ENCODE measurements around the gene EID2B.

Gene EID2B

DNA sequence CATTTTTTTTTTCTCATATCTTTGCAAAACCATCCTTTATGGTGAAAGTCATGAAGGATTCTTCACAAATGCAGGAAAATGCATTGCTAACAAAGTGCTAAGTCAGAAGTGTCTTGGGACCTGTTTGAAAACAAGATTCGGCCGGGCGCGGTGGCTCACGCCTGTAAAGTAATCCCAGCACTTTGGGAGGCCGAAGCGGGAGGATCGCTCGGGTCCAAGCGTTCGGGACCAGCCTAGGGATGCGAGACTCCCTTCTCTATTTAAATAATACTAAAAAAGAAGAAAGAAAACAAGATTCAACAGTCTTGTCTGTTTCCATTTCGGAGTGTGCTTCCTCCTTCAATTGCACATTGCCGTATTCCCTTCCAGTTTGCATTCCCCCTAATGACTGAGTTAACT is 819 bp downstream of the EID2B start:
- no peak for DNase-seq

DNA sequence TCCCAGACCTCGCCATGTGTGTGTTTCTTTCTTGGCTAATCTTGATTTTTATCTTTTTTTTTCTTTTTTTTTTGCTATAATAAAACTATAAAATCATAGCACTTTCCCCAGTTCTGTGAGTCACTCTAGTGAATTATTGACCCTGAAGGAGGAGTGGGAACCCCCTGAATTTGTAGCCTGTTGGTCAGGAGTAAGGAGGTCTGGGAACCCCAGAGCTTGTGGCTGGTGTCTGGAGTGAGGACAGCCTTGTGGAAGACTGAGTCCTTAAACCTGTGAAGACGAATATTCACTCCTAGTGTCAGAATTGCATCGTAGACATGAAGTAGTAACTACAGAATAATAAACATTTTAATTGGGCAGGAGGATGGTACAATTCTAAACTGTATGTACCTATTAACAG is 7.4 kb downstream of the EID2B start:
- no peak for DNase-seq

DNA sequence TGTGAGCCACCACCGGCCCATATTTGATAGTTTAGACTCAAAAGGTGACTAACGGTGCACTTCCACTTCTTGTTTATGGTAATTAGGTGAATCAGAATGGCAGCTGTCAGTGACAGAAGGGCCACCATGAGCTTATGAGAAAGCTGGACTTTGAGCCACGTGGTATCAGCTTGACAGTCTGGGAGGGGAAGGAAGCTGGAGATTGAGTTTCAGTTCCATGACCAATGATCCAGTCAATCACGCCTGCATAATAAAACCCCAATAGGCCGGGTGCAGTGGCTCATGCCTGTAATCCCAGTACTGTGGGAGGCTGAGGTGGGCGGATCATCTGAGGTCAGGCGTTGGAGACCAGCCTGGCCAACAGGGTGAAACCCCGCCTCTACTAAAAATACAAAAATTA is 8.2 kb downstream of the EID2B start:
- no peak for DNase-seq

DNA sequence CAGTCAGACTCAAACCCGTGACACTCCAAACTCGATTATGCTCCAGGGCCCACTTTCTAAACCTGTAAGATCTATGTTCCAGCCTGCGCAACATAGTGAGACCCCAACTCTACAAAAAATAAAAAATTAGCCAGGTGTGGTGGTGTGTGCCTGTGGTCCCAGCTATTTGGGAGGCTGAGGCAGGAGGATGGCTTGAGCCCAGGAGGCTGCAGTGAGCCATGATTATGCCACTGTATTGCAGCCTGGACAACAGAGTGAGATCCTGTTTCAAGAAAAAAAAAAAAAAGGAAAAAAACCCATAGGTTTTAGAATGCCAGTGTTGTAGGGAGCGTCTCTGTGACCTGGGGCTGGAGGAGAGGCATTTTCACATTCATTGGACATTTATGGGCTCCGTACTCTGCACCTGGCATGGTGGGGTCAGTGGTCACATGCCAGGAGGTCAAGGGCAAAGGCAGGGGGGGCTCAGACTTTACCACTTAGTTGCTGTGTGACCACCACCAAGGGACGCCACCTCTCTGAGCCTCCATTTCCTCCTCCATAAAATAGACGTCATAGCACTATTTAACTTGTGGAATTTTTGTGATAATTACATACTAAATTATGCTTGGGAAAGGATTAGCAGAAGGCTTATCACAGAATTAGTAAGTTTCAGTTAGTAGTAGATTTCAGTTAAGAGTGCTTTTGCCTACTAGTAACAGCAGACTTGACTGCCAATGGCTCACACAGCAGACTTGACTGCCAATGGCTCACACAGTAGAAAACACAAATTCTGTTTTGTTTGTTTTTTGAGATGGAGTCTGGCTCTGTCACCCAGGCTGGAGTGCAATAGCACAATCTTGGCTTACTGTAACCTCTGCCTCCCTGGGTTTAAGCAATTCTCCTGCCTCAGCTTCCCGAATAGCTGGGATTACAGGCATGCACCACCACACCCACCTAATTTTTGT is 11.8 kb downstream of the EID2B start:
- DNase-seq: no peak

DNA sequence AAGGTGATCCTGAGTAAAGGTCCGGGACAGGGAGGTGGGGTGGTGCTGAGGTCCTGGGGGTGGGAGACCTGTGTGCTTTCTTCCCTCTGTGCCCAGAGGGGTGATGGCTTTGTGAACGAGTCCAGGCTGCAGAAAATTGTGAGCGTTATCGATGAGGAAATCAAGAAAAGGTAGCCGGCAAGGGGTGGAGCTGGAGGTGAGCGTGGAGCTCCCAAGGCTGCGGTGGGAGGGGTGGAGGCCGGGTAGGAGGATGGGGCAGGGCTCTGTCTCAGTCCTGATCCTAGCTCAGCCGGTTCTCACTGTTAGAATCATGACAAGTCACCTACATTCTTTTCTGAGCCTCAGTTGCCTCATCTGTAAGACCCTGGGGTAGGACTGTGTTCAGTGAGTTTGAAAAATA is 13.7 kb downstream of the EID2B start:
- DNase-seq: peak; percentile 80

DNA sequence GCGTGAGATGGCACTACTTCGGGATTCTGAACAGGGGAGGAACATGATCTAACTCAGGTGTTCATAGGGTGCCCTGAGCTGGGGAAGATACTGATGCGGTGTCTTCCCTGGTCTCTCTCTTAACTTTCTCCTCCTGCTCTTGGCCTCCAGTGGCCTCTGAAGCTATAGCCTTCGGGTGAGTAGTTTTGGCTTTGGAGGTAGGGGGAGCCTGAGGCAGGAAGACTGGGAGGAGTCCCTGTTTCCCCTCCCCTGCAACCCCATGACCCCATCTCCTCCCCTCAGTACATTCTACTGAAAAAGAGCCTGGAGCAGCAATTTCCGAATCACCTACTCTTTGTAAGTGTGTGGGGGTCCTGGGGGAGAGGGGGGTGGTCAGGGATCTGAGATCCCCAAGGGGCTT is 14.2 kb downstream of the EID2B start:
- peak; percentile 73 for DNase-seq

DNA sequence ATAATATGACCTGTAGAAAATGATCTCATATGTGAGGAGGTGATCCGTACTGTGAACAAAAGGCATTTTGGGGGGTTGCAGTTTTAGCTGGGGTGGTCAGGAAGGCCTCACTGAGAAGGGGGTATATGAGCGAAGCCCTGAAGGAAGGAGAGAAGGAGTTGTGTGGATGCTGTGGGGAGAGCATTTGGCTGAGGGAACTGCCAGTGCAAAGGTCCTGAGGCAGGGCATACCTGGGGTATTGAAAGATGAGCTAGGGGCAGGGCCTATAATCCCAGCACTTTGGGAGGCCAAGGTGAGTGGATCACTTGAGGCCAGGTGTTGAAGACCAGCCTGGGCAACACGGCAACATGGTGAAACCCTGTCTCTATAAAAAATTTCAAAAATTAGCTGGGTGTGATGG is 15.2 kb downstream of the EID2B start:
- no peak for DNase-seq

DNA sequence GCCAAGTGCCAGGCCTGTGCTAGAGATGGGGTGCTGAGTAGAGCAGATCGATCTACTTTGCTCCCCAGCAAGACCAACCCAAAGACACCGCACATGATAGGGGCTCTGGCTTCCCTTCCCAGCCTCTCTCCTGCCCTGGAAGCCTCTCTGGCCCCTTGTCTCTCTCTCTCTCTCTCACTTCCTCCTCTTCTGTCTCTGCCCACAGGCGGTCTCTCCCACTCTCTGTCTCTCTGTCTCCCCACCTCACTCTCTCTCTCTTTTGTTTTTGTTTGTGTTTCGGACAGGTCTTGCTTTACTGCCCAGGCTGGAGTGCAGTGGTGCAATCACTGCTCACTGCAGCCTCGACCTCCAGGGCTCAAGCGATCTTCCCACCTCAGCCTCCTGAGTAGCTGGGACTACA is 16.4 kb downstream of the EID2B start:
- no peak for DNase-seq

DNA sequence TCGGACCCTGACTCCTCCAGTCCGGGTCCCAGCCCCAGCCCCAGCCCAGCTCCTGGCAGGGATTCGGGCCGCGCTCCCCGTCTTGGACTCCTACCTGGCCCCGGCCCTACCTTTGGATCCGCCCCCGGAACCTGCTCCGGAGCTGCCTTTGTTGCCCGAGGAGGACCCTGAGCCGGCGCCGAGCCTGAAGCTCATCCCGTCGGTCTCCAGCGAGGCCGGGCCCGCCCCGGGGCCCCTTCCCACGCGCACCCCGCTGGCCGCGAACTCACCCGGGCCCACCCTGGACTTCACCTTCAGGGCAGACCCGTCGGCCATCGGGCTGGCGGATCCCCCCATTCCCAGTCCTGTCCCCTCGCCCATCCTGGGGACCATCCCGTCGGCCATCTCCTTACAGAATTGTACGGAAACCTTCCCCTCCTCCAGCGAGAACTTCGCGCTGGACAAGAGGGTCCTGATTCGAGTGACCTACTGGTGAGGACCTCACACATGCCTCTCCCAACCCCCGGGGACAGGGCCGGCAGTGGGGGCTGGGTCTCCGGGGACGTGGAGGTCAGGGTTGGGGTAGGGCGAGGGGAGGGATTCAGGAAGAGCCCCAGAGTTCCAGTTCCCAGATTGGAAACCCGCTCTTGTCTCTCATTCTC is 17.0 kb downstream of the EID2B start:
- DNase-seq: no peak

DNA sequence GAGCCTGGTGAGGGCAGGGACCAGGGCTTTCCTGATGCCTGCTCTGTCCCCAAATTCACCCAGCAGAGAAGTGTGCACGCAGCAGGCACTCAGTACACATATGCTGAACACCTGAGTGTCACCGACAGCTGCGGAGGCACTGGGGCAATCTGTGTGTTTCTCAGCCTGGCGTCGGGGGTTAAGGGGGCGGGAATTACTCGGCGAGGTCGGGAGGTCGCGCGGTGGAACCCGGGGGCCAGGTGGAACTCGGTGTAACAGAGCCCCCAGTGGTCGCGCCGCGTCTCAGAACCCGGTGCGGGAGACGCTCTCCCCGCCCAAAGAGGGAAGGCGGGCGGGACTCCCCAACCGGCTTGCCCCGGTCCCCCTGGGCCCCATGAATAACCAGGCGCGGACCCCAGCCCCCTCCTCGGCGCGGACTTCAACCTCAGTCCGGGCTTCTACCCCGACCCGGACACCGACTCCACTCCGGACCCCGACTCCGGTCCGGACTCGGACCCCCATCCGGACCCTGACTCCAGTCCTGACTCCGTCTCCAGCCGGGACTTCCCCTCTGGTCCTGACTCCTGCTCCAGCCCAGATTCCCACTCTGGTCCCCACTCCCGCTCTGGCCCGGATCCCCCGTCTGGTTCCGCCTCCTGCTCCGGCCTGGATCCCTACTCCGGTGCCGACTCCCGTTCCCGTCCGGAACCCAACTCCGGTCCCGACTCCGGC is 17.7 kb downstream of the EID2B start, which contains the start of gene SELENOV:
SELENOV (plus strand) TSS at position 300 of the 711 bp plus-strand sequence; CDS start at position 374, 74 bp downstream.
- DNase-seq: peak; percentile 74

DNA sequence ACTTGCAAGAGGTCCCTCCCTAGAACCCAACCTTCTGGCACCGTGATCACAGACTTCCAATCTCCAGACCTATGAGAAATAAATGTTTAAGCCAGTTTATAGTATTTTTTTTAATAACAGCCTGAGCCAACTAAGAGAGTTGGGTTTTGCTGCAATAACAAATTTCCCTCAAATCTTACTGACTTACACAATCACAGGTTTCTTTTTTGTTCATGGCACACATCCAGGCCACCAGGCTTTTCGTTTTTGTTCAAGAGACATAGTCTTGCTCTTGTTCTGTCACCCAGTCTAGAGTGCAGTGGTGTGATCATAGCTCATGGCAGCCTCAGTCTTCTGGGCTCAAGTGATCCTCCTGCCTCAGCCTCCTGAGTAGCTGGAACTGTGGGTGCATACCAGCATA is 19.7 kb downstream of the EID2B start:
- DNase-seq: no peak

DNA sequence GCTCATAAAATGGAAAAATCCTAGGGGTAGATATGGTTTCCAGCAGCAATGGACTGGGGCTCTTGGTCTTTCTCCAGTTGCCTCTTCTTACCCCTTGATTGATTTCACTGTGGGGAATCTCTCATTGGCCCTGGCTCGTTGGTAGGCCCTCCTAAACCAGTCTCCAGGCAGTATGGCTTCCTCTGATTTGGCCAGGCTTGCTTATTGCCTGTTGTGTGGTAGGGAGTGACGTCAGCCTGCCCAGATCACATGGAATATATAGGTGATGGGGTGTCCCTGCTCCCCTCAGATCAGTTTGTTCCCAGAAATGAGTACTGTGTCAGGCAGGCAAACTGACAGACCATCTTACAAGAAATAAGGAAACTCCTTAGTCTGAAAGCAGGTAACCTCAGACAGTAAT is 23.4 kb downstream of the EID2B start:
- no peak for DNase-seq

DNA sequence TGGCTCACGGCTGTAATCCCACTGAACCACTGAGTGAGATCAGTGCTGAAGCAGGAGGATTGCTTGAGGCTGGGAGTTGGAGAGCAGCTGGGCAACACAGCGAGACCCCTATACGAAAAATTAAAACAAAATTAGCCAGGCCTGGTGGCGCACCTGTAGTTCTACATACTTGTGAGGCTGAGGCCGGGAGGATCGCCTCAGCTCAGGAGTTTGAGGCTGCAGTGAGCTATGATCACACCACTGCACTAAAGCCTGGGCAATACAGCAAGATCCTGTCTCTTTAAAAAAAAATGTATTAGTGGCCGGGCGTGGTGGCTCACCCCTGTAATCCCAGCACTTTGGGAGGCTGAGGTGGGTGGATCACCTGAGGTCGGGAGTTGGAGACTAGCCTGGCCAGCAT is 24.0 kb downstream of the EID2B start:
- no peak for DNase-seq

DNA sequence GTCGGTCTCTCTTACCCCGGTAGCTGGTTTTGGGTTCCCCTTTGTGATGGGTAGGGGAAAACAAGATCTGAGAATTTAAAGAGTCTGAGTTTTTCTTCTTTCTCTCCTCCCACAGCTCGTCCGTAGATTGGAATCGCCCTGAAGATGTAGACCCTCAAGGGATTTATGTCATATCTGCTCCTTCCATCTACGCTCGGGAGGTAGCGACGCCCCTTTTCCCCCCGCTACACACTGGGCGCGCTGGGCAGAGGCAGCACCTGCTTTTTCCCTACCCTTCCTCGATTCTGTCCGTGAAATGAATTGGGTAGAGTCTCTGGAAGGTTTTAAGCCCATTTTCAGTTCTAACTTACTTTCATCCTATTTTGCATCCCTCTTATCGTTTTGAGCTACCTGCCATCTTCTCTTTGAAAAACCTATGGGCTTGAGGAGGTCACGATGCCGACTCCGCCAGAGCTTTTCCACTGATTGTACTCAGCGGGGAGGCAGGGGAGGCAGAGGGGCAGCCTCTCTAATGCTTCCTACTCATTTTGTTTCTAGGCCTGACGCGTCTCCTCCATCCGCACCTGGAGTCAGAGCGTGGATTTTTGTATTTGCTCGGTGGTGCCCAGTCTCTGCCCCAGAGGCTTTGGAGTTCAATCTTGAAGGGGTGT is 24.8 kb downstream of the EID2B start:
- DNase-seq: no peak

DNA sequence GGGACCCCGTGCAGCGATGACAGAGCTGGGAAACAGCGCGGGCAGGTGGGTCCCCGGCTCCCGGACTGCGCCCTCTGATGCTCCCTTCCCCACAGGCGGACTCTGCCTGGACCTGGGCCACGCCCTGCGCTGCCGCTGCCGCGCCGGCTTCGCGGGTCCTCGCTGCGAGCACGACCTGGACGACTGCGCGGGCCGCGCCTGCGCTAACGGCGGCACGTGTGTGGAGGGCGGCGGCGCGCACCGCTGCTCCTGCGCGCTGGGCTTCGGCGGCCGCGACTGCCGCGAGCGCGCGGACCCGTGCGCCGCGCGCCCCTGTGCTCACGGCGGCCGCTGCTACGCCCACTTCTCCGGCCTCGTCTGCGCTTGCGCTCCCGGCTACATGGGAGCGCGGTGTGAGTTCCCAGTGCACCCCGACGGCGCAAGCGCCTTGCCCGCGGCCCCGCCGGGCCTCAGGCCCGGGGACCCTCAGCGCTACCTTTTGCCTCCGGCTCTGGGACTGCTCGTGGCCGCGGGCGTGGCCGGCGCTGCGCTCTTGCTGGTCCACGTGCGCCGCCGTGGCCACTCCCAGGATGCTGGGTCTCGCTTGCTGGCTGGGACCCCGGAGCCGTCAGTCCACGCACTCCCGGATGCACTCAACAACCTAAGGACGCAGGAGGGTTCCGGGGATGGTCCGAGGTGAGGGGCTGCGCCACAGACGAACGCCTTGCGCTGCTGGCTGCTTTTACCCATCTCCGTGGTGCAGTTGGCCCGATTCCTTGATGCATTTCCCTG is 25.5 kb downstream of the EID2B start:
- DNase-seq: peak; percentile 81

DNA sequence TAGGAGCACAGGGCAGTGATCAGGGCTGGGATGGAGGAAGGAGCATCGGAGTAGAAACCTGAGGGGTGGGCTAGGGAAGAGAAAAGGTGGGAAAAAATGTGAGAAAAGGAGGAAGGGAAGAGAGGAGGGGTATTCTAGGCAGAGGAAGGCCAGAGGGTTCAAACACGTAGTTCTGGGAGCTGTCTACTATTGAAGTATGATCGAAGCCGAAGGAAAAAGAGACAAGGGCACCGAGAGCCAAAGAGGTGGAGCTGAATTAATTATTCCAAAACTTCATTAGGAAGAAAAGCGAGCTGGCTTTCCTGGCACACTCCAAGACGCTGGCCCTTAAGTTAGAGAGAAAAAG is 26.1 kb downstream of the EID2B start:
- no peak for DNase-seq

DNA sequence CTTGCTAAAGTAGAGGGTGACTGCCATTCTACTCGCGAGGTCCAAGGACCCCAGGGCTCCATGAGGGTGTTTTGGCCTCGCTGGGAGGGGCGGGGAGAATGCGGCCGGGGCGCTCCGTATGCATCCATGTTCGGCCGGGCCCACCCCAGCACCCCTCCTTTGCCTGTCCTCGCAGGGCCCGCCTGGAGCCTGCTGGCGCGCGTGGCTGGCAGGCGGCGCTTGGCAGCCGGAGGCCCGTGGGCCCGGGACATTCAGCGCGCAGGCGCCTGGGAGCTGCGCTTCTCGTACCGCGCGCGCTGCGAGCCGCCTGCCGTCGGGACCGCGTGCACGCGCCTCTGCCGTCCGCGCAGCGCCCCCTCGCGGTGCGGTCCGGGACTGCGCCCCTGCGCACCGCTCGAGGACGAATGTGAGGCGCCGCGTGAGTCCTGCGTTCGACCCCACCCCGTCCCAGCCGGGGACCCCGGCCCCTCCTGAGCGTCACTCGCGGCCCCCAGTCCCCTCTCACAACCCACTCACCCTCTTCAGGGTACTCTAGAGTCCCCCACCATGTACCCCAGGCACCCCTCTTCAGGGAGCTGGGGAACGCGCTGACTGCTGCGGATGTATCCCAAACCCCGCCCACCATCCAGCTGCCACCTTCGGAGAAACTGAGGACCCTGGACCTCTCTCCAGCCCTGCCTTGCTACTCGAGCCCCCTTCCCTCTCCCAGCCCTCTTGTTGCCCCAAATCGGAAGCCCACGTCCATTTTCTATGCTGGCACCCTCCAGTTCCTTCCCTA is 29.8 kb downstream of the EID2B start:
- DNase-seq: peak; percentile 78

DNA sequence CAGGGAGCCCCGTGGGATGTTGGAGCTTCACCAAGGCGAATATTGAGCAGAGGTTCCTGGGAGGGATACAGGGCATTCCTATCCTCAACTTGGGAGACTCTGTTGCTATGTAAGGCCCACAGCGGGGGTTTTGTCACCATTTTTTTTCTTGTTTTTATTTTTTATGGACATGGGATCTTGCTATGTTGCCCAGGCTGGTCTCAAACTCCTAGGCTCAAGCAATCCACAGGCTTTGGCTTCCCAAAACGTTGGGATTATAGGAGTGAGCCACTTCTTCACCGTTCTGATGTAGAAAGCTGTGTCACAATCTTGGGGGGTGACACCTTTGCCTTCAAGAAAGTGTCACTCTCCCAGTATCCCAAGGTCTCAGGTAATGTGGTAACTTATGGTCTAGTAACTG is 31.3 kb downstream of the EID2B start:
- DNase-seq: no peak

DNA sequence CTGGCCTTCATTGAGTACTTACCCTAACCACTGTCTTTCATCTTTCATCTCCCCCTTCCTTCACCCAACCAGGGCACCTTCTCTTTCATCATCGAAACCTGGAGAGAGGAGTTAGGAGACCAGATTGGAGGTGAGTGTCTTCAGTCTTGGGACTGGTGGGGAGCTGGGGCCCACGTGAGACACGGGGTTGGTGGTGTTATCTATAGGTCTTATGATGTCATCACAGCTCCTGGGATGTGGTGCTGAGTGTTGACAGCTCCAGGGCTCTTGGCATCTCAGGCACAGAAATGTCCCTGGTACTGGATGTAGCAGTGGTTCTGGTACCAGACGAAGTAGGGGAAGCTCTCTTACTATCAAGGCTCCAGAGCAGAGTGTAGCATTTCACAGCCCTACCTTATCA is 32.1 kb downstream of the EID2B start:
- DNase-seq: no peak

DNA sequence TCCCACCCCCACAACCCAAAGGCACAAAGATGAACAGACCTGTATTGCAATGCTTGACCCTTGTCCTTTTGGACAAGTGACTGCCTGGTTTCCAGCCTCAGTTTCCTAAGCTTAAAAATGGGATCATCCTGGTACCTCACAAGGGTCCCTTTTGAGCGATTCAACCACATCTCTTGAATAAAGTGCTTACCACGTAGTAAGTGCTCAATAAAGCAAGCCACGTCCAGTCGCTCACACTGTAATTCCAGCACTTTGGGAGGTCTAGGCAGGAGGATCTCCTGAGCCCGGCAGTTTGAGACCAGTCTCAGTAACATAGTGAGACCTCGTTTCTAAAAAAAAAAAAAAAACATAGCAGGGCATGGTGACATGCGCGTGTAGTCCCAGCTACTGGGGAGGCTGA is 32.7 kb downstream of the EID2B start:
- DNase-seq: no peak

DNA sequence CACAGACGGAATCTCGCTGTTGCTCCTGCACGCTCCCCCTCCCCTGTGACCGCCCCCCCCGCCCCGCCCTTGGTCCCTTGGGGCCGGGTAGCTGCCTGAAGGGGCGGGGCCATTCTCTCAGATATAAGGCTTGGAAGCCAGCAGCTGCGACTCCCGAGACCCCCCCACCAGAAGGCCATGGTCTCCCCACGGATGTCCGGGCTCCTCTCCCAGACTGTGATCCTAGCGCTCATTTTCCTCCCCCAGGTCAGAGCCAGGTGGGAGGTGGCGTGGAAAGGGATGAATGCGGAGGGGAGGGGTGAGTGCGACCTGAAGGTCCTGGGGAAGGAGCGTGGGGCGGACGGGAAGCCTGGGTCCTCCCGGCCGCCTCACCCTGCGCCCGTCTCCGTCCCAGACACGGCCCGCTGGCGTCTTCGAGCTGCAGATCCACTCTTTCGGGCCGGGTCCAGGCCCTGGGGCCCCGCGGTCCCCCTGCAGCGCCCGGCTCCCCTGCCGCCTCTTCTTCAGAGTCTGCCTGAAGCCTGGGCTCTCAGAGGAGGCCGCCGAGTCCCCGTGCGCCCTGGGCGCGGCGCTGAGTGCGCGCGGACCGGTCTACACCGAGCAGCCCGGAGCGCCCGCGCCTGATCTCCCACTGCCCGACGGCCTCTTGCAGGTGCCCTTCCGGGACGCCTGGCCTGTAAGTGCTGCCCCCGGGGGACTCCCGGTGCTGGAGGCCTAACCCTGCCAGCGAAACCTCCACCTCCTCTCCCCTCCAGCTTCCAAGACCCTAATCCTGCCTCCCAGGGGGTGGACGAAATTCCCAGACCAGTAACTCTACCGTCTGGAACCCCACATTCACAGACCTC is 33.6 kb downstream of the EID2B start, which contains the start of gene DLL3:
DLL3 (plus strand) TSS at position 150 of the 845 bp plus-strand sequence; CDS start at position 178, 28 bp downstream.
- peak; percentile 68 for DNase-seq

All from islet precursor cell (in vitro differentiated cells).